ENCODE measurements around the gene ARID4B. TPM values are rescaled to one million over a fixed set of nuclear protein-coding genes. Genes with fewer than 3 reads are reported as not detected.
"Not testable (repeated sequence)": the region's sequence is repeated elsewhere in the genome, so short reads cannot be mapped to it uniquely, and the experiment has no call there.

Gene ARID4B
- total RNA-seq, 1 donor from 2014 or later: 43.6 TPM

GRCh38 chr1:235259133-235259778 lies 68.7 kb downstream of the ARID4B start:
- H3K9me3 Mint-ChIP-seq: no peaks in the 10 kb centered on the region
- TF ChIP-seq CTCF (conservative IDR thresholded peaks at IDR 0.05): no peak
- peaks cover 8% of the 10 kb centered on the region for H3K4me1 Mint-ChIP-seq
- H3K27me3 Mint-ChIP-seq (ENCODE audit: low read depth): no peaks in the 10 kb centered on the region
- no peak overlapping the region for H3K4me3 Mint-ChIP-seq
- H3K27ac Mint-ChIP-seq (ENCODE audit: unreplicated experiment): no peak overlapping the region
- no peak for DNase-seq (ENCODE audit: low read depth, low spot score)
- no peaks in the 10 kb centered on the region for H3K36me3 Mint-ChIP-seq (ENCODE audit: low read depth)

GRCh38 chr1:235258068-235258467 lies 69.9 kb downstream of the ARID4B start:
- H3K4me3 Mint-ChIP-seq; H3K36me3 Mint-ChIP-seq (ENCODE audit: low read depth); H3K4me1 Mint-ChIP-seq; DNase-seq (ENCODE audit: low read depth, low spot score); H3K9me3 Mint-ChIP-seq; H3K27me3 Mint-ChIP-seq (ENCODE audit: low read depth): not testable (repeated sequence)
- H3K27ac Mint-ChIP-seq (ENCODE audit: unreplicated experiment): peak overlapping the region; percentile 35

GRCh38 chr1:235254721-235255120 lies 73.3 kb downstream of the ARID4B start:
- no peak for DNase-seq (ENCODE audit: low read depth, low spot score)
- no peaks in the 10 kb centered on the region for H3K4me1 Mint-ChIP-seq
- no peak overlapping the region for H3K4me3 Mint-ChIP-seq
- H3K27ac Mint-ChIP-seq (ENCODE audit: unreplicated experiment): no peak overlapping the region
- no peak for TF ChIP-seq CTCF (conservative IDR thresholded peaks at IDR 0.05)
- H3K9me3 Mint-ChIP-seq: no peaks in the 10 kb centered on the region
- H3K36me3 Mint-ChIP-seq (ENCODE audit: low read depth): no peaks in the 10 kb centered on the region
- H3K27me3 Mint-ChIP-seq (ENCODE audit: low read depth): no peaks in the 10 kb centered on the region

- Mint-ChIP-seq H3K36me3 (ENCODE audit: low read depth) (no peaks in the 10 kb centered on the region), H3K4me3 (no peak overlapping the region), H3K4me1 (no peaks in the 10 kb centered on the region), H3K27me3 (ENCODE audit: low read depth) (no peaks in the 10 kb centered on the region), H3K9me3 (no peaks in the 10 kb centered on the region), H3K27ac (ENCODE audit: unreplicated experiment) (no peak overlapping the region)
- peak; percentile 52 for DNase-seq (ENCODE audit: low read depth, low spot score)
- TF ChIP-seq CTCF (conservative IDR thresholded peaks at IDR 0.05): peak; percentile 89
These were observed 74.6 kb downstream of the ARID4B start for GRCh38 chr1:235253219-235253962.

GRCh38 chr1:235250430-235250829 lies 77.5 kb downstream of the ARID4B start:
- Mint-ChIP-seq H3K27me3 (ENCODE audit: low read depth) (no peaks in the 10 kb centered on the region), H3K27ac (ENCODE audit: unreplicated experiment) (no peak overlapping the region), H3K9me3 (no peaks in the 10 kb centered on the region), H3K36me3 (ENCODE audit: low read depth) (peaks cover 3% of the 10 kb centered on the region), H3K4me3 (no peak overlapping the region), H3K4me1 (no peaks in the 10 kb centered on the region)
- no peak for TF ChIP-seq CTCF (conservative IDR thresholded peaks at IDR 0.05)
- DNase-seq (ENCODE audit: low read depth, low spot score): no peak

Data from neural crest cell (in vitro differentiated cells).